Trophoblast cell (in vitro differentiated cells and primary cell): Measurements from ENCODE around the gene MYOG.

Experiments used
- DNase-seq, 2 donors: peaks; one replicate each; pipeline ENCODE4 v3.0.0-alpha.2; 2016
- H2AFZ ChIP-seq: 2 replicates; pipeline ENCODE4 v1.6.1; 2013; ENCODE audit warnings: low read length, moderate library complexity, mild to moderate bottlenecking; ENCODE audit not compliant: insufficient read depth, poor library complexity
- H2AK5ac ChIP-seq: 2 replicates; pipeline ENCODE4 v1.6.1; 2013; ENCODE audit warnings: mild to moderate bottlenecking, low read length
- H2BK120ac ChIP-seq: 2 replicates; pipeline ENCODE4 v1.6.1; 2013; ENCODE audit warnings: low read length, mild to moderate bottlenecking, moderate library complexity; ENCODE audit not compliant: insufficient read depth, poor library complexity
- H2BK12ac ChIP-seq: 2 replicates; pipeline ENCODE4 v1.6.1; 2013; ENCODE audit warnings: mild to moderate bottlenecking, low read length, moderate library complexity
- H2BK5ac ChIP-seq: 2 replicates; pipeline ENCODE4 v1.6.1; 2013; ENCODE audit warnings: low read length, low read depth, moderate library complexity, mild to moderate bottlenecking; ENCODE audit not compliant: poor library complexity
- H3K14ac ChIP-seq: 2 replicates; pipeline ENCODE4 v1.6.1; 2013; ENCODE audit warnings: mild to moderate bottlenecking, low read length
- H3K18ac ChIP-seq: 2 replicates; pipeline ENCODE4 v1.6.1; 2013; ENCODE audit warnings: mild to moderate bottlenecking, low read length
- H3K23ac ChIP-seq: 2 replicates; pipeline ENCODE4 v1.6.1; 2013; ENCODE audit warnings: low read length
- H3K27ac ChIP-seq: 2 replicates; pipeline ENCODE4 v1.5.1; 2013; ENCODE audit warnings: low read depth, mild to moderate bottlenecking, inconsistent platforms, low read length, moderate library complexity
- H3K27me3 ChIP-seq: 2 replicates; pipeline ENCODE4 v1.6.1; 2013; ENCODE audit warnings: inconsistent platforms, mild to moderate bottlenecking, low read length, moderate library complexity; ENCODE audit not compliant: insufficient read depth
- H3K36me3 ChIP-seq, 2 experiments: 1 replicate in 1 of 2; 2 replicates in 1 of 2; pipeline ENCODE4 v1.6.1; 2013; ENCODE audit warnings: low read length in 2 of 2, mild to moderate bottlenecking in 2 of 2, moderate library complexity in 1 of 2; ENCODE audit not compliant: insufficient read depth in 2 of 2, control insufficient read depth in 1 of 2
- H3K4ac ChIP-seq: 2 replicates; pipeline ENCODE4 v1.6.1; 2013; ENCODE audit warnings: low read depth, mild to moderate bottlenecking, low read length, moderate library complexity
- H3K4me1 ChIP-seq, 2 experiments: 1 replicate in 1 of 2; 2 replicates in 1 of 2; pipeline ENCODE4 v1.6.1; 2013; ENCODE audit warnings: low read length in 2 of 2, mild to moderate bottlenecking in 2 of 2, moderate library complexity in 1 of 2; ENCODE audit not compliant: insufficient read depth in 2 of 2, control insufficient read depth in 1 of 2
- H3K4me2 ChIP-seq: 2 replicates; pipeline ENCODE4 v1.6.1; 2013; ENCODE audit warnings: inconsistent platforms, mild to moderate bottlenecking, low read length, moderate library complexity
- H3K4me3 ChIP-seq: 2 replicates; pipeline ENCODE4 v1.5.1; 2013; ENCODE audit warnings: mild to moderate bottlenecking, low read depth, low read length, inconsistent platforms
- H3K79me1 ChIP-seq: one replicate; pipeline ENCODE4 v1.6.1; 2013; ENCODE audit warnings: low read length
- H3K79me2 ChIP-seq: 2 replicates; pipeline ENCODE4 v1.6.1; 2013; ENCODE audit warnings: low read length, mild to moderate bottlenecking; ENCODE audit not compliant: control insufficient read depth, insufficient read depth, poor library complexity
- H3K9ac ChIP-seq: 2 replicates; pipeline ENCODE4 v1.6.1; 2013; ENCODE audit warnings: mild to moderate bottlenecking, low read length
- H3K9me3 ChIP-seq: 2 replicates; pipeline ENCODE4 v1.6.1; 2013; ENCODE audit warnings: low read depth, mild to moderate bottlenecking, control low read depth, inconsistent platforms, low read length; ENCODE audit not compliant: insufficient read depth
- H4K12ac ChIP-seq: 2 replicates; pipeline ENCODE4 v1.6.1; 2013; ENCODE audit warnings: low read depth, mild to moderate bottlenecking, low read length, moderate library complexity
- H4K8ac ChIP-seq: 2 replicates; pipeline ENCODE4 v1.6.1; 2013; ENCODE audit warnings: low read depth, mild to moderate bottlenecking, low read length, moderate library complexity
- H4K91ac ChIP-seq: one replicate; pipeline ENCODE4 v1.6.1; 2013; ENCODE audit warnings: low read depth, mild to moderate bottlenecking, low read length, moderate library complexity
- WGBS: extraction: QIAGEN DNeasy Blood & Tissue Kit; methylation state at CpG from one replicate; pipeline ENCODE4 v1.1.7; 2013; ENCODE audit warnings: missing lambda C conversion rate; ENCODE audit not compliant: insufficient read length, insufficient coverage; ENCODE audit errors: extremely low coverage; 5-methylcytosine and 5-hydroxymethylcytosine counted together

Gene MYOG

GRCh38 chr1:203035111-203036000 is 50.5 kb downstream of the MYOG start:
- Histone ChIP-seq H3K79me2 (no peaks in the 10 kb centered on the region), H2BK120ac (no peak overlapping the region), H3K4me2 (no peak overlapping the region), H3K27ac (no peak overlapping the region), H2BK5ac (no peak overlapping the region), H2AFZ (no peak overlapping the region), H4K8ac (no peak overlapping the region), H3K23ac (no peak overlapping the region), H2BK12ac (no peak overlapping the region), H3K14ac (no peak overlapping the region), H3K9me3 (no peaks in the 10 kb centered on the region), H4K91ac (no peak overlapping the region), H3K9ac (no peak overlapping the region), H3K4me1 (no peaks in the 10 kb centered on the region), H4K12ac (no peak overlapping the region), H3K4ac (no peak overlapping the region), H2AK5ac (no peak overlapping the region), H3K36me3 (no peaks in the 10 kb centered on the region), H3K18ac (no peak overlapping the region), H3K27me3 (no peaks in the 10 kb centered on the region), H3K79me1 (no peaks in the 10 kb centered on the region), H3K4me3 (no peak overlapping the region)
- WGBS: no CpG with 5 or more reads among the region's 15 CpGs
- no peak for DNase-seq

DNA sequence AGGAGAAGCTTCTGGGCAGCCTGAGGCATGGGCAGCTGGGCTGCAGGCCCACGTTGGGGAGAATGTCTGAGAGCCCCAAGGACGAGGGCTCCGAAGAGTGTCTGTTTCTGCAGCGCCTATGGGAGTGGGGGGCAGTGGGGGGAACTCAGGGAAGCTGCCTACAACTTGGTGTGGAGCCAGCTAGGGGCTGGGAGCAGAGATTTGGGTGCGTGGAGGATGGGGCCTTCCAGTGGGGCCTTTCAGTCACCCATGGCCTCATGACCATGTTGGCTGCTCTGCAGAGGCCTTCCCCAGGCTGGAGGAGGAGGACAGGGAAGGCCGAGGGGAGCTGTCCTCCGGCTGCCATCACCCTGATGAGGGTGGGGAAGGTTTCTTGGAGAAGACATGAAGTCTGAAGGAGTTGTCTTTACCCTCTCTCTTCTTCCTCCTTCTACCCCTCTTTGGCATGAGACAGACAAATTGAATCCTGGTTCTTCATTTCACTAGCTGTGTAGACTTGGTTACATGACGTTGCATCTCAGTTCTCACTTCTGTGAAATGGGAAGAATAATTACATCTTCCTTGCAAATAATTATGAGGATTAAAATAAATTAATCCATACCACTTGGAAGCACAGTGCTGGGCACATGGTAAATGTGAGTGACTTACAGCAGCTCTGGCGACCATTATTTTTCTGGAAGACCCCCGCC is 51.2 kb downstream of the MYOG start:
- H3K27me3 ChIP-seq: no peaks in the 10 kb centered on the region

GRCh38 chr1:203033917-203034316 is 51.9 kb downstream of the MYOG start:
- no peak overlapping the region for H2BK12ac ChIP-seq
- H3K36me3 ChIP-seq: no peaks in the 10 kb centered on the region
- H3K27me3 ChIP-seq: no peaks in the 10 kb centered on the region
- H3K4me1 ChIP-seq: no peaks in the 10 kb centered on the region
- no peak overlapping the region for H4K12ac ChIP-seq
- no peak overlapping the region for H3K14ac ChIP-seq
- H2AFZ ChIP-seq: no peak overlapping the region
- no peak overlapping the region for H3K23ac ChIP-seq
- no peak overlapping the region for H3K4ac ChIP-seq
- H3K4me3 ChIP-seq: no peak overlapping the region
- no peak overlapping the region for H2BK120ac ChIP-seq
- H3K9me3 ChIP-seq: no peaks in the 10 kb centered on the region
- H4K8ac ChIP-seq: no peak overlapping the region
- no peak overlapping the region for H4K91ac ChIP-seq
- no peak overlapping the region for H3K9ac ChIP-seq
- no peak for DNase-seq
- no CpG with 5 or more reads among the region's 2 CpGs for WGBS
- H3K27ac ChIP-seq: no peak overlapping the region
- H3K79me2 ChIP-seq: no peaks in the 10 kb centered on the region
- H2BK5ac ChIP-seq: no peak overlapping the region
- H3K18ac ChIP-seq: no peak overlapping the region
- H3K4me2 ChIP-seq: no peak overlapping the region
- no peak overlapping the region for H2AK5ac ChIP-seq
- no peaks in the 10 kb centered on the region for H3K79me1 ChIP-seq

More for the DNA sequence above, 51.2 kb downstream of the MYOG start:
- no peak overlapping the region for H4K8ac ChIP-seq
- no peak overlapping the region for H4K12ac ChIP-seq
- H3K9me3 ChIP-seq: no peaks in the 10 kb centered on the region
- DNase-seq: no peak
- H4K91ac ChIP-seq: no peak overlapping the region
- H3K23ac ChIP-seq: no peak overlapping the region
- no peak overlapping the region for H2AK5ac ChIP-seq
- no peak overlapping the region for H2BK5ac ChIP-seq
- H2BK120ac ChIP-seq: no peak overlapping the region
- H3K4ac ChIP-seq: no peak overlapping the region
- H3K79me1 ChIP-seq: no peaks in the 10 kb centered on the region
- H2BK12ac ChIP-seq: no peak overlapping the region
- no peak overlapping the region for H3K4me3 ChIP-seq
- no peak overlapping the region for H3K27ac ChIP-seq
- H3K14ac ChIP-seq: no peak overlapping the region
- no peak overlapping the region for H3K4me2 ChIP-seq
- H3K4me1 ChIP-seq: no peaks in the 10 kb centered on the region
- no peak overlapping the region for H2AFZ ChIP-seq
- no peaks in the 10 kb centered on the region for H3K36me3 ChIP-seq
- H3K79me2 ChIP-seq: no peaks in the 10 kb centered on the region
- no CpG with 5 or more reads among the region's 10 CpGs for whole genome bisulfite sequencing
- H3K18ac ChIP-seq: no peak overlapping the region
- H3K9ac ChIP-seq: no peak overlapping the region

GRCh38 chr1:203033287-203033686 is 52.5 kb downstream of the MYOG start:
- Histone ChIP-seq H3K9ac (no peak overlapping the region), H4K8ac (no peak overlapping the region), H3K4me1 (no peaks in the 10 kb centered on the region), H2BK12ac (no peak overlapping the region), H3K79me1 (no peaks in the 10 kb centered on the region), H4K12ac (no peak overlapping the region), H3K14ac (no peak overlapping the region), H3K4me2 (no peak overlapping the region), H3K9me3 (no peaks in the 10 kb centered on the region), H3K27ac (no peak overlapping the region), H3K18ac (no peak overlapping the region), H2AK5ac (no peak overlapping the region), H3K4ac (no peak overlapping the region), H3K36me3 (no peaks in the 10 kb centered on the region), H2BK120ac (no peak overlapping the region), H4K91ac (no peak overlapping the region), H3K23ac (no peak overlapping the region), H3K27me3 (no peaks in the 10 kb centered on the region), H2AFZ (no peak overlapping the region), H3K79me2 (no peaks in the 10 kb centered on the region), H2BK5ac (no peak overlapping the region), H3K4me3 (no peak overlapping the region)
- DNase-seq: no peak
- WGBS: no CpG with 5 or more reads among the region's 2 CpGs
